ENCODE measurements around the gene GPX8.

Gene GPX8

DNA sequence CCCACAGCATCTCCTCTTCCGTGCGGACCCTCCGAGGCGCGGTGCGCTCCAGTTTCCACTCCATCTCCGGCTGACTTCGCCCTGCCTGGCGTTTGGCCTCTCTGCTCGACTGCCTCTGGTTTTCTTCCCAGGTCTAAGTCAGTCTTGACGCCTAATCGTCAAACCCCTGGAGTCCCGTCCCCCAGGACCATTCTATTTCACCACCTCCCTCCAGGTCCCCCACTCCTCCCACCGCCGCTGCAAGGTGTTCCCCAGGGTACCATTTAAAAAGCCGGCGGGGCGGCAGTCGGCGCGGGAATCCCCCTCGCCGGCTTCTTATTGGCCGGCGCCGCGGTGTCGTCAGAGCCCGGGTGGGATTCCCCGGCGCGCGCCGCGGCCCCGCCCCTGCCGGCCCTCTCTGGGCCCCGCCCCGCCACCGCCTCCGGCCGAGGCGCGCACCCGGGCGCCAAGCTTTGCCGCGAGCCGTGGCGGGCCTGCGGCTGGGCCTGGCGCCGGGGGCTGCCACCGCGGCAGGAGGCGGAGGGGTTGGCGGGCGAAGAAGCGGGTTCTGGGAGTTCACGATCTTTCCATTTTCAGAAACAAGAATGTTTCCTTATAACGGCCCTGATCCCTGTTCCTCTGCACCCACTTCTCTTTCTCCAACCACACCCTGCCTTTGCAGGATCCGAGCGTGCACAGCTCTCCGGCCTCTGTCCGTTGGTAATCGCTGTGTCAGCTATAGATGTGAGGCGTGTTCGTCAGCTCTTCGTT lies 13.1 kb downstream of the GPX8 start, which contains the start of gene CDC20B:
Gene CDC20B (minus strand): TSS at position 241 of the 750 bp plus-strand sequence. CDS start 177 bp downstream, at position 64.
- peak; percentile 11 to 68 (median 48) for DNase-seq

- no peak for DNase-seq
Measured at GRCh38 chr5:55173687-55174230, 13.8 kb downstream of the GPX8 start.

DNA sequence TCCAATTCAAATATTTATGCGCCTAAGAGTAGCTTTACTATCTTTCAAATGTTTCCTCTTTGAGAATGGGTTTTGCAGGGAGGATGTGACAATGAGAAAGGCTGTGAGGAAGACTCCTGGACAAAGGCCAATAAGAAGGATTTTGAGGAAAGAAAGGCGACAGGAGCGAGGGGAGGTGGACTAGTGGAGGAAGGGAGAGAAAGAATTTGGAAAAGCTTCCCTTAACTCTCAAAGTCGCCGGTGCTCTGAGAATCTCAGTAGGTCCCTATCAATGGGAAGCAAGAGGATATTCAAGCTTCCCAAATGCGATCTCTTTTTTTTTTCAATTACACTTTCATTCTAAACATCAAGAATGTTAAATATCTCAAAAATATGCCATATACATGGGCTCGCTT lies 15.8 kb downstream of the GPX8 start:
- DNase-seq = no peak

DNA sequence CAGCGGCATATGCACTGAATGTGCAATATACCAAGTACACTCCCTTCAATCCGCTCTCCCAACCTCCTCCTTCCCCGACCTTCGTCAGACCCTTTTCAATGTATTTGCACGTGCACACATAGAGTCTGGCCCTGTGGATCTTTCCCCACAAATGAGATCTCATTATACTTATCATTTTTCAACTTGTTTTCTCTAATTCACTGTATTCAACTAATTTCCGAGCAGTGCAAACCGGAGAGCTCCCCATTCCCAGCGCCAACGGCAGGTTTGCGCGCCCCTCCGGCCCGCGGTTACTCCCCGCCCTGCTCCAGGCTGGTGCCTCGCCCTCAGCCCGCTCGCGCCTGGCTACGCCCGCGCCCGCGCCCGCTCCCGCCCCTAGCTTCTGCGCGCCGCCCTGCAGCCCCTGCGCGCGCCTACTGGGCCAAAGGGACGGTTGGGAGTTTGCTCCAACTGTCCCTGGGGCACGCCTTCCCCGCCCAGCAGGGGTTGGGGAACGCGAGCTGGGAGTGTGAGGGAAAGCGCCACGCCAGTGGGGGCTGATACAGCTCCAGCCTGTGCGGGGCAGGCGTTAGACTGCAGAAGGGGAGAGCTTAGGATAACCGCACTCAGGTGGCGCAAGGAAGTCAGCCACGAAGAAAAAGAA lies 16.3 kb downstream of the GPX8 start:
- peak in 2 of 6 experiments; percentile 6 to 22 for DNase-seq

DNA sequence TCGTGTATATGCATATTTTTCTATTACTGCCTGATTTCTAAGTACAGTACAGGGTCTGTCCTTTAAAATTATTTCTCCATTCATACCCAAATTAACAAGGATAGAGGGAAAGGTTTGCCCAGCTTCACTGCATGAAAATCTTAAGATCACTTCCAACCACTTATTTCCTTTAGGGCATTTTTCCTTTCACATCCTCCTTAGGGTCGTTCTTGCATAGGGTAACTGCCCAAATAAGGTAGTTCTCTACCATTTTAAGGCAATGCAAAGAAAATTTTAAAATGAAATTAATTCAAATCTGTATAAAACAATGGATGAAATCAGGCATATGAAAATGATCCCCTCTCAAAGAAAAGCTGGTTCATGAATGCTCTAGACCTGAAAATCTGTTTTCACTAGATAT lies 17.1 kb downstream of the GPX8 start:
- DNase-seq = no peak

- DNase-seq = no peak
Measured at GRCh38 chr5:55180016-55180415, 20.0 kb downstream of the GPX8 start.

- DNase-seq = no peak
Measured at GRCh38 chr5:55187370-55187769, 27.4 kb downstream of the GPX8 start.

DNA sequence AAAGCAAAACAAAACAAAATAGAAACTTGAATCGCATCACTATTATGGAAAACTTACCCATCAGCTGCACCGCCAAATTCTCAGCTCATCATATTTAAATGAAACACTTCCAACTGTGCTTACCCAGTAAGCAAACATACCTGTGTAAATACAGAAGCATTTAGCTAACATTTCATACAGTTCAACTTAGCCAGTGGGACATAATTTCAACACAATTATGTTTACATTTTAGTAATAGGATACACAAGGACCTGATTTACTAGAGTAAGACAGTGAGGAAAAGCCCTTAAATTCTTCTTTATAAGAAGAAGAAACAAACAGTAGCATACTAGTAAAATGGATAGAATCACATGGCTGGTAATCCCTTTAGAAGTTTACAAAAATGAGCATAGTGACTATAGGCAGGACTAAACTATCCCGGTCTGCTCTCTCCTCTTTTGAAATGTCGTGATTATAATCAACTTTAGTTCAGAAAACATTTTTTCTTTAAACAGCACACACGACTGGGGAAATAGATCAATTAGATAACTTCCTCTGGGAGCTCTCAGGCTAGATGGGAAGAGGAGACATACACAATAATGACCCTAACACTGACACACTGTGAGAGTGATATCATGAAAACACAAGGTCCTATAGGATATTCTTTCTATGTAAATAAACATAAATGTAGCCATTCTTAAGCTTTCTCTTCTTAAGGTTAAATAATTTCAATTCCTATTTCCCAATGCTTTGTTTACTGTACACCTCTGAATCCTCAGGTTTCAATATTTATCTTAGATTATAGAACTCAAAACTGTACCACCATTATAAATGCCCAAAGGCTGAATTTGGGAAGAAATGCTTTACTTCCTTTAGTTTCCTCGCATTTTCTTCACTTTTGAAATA lies 28.9 kb downstream of the GPX8 start:
- DNase-seq = no peak

DNA sequence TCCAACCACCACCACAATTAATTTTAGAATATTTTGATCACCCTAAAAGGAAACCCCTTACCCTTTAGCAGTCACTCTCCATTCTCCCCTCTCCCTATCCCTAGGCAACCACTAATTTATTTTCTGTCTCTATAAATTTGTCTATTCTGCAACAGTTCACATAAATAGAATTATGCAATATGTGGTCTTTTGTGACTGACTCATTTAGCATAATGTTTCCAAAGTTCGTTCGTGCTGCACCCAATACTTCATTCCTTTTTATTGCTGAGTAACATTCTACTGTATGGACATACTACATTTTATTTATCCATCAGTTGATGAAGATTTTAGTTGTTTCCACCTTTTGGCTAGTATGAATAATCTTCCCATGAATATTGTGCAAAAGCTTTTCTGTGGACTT lies 31.2 kb downstream of the GPX8 start:
- DNase-seq = no peak

GRCh38 chr5:55205001-55205400 lies 45.0 kb downstream of the GPX8 start:
- DNase-seq = no peak

DNA sequence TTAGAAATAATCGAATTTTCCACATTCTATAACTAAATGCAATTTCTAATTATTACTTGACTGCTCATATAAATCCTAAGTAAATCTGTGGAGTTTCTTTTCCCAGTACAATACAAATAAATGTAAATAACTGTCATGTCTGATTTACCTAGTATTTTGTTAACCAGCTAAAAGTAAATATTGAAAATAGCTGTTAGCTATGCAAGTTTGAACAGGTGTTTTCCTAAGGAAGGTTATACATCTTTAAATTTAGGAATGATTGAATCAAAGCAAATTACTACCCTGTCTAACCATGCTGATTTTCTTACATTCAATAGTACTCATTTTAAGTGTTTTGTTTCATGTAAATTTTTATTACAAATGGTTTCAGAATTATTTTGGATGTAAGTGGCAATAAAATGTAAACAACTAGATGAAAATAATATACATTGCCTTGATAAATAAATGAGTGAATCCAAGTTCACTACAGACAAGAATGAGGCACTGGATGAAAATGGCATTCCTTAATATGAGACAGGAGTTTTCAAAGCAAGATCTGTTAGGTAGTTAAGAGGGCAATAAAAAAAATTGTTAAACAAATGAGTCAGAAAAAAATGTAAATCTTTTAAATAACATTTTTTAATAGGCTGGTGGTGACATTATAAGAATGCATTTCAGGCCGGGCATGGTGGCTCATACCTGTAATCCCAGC lies 51.4 kb downstream of the GPX8 start:
- no peak for DNase-seq
